ENCODE results near the gene GNAI3. TPM values are rescaled to one million over a fixed set of nuclear protein-coding genes. Genes with fewer than 3 reads are reported as not detected.

The GNAI3 gene
- total and polyA plus RNA-seq, 2 of the 8 experiments (the other 6 are each of a cell fraction or from before 2014, with no cell fraction given): 4.0 to 9.8 TPM

- no peak overlapping the region for H2BK12ac ChIP-seq (ENCODE audit: low read depth, low read length)
- DNase-seq (ENCODE audit: low read depth in 1 of 2, low spot score in 2 of 2) (no peak), FAIRE-seq (no peak)
- no peak overlapping the region for H2BK120ac ChIP-seq (replicated peaks; ENCODE audit: low read depth, low read length)
- no peak overlapping the region for H2AFZ ChIP-seq (ENCODE audit: low read length)
- H4K91ac ChIP-seq (replicated peaks; ENCODE audit: insufficient read length, low read length): no peak overlapping the region
- no peak overlapping the region for H3K14ac ChIP-seq (ENCODE audit: insufficient read length)
- H2BK15ac ChIP-seq (ENCODE audit: low read length): no peak overlapping the region
- no peak overlapping the region for H2BK20ac ChIP-seq (ENCODE audit: low read length)
- no peaks in the 10 kb centered on the region for H3K79me2 ChIP-seq (ENCODE audit: control insufficient read depth in 1 of 2, insufficient read depth in 2 of 2, low read length in 2 of 2)
- peaks cover 0 to 5% (median 4%) of the 10 kb centered on the region in 4 experiments; a peak in 6 of 7 replicates for H3K27me3 ChIP-seq (replicated peaks in 1 of 4; ENCODE audit: control insufficient read depth in 3 of 4, extremely low read depth in 1 of 4, insufficient read depth in 3 of 4, low read length in 3 of 4)
- no peak overlapping the region for H4K5ac ChIP-seq (ENCODE audit: insufficient read length, low read depth, low read length)
- no peak overlapping the region for H3K9ac ChIP-seq (replicated peaks in 1 of 4; ENCODE audit: extremely low read depth in 1 of 4, low read depth in 3 of 4, low read length in 3 of 4)
- H3K23me2 ChIP-seq (ENCODE audit: low read depth, low read length): peaks cover 9% of the 10 kb centered on the region
- no peak overlapping the region for H3K18ac ChIP-seq (ENCODE audit: extremely low read depth, low read length)
- H3K4ac ChIP-seq (replicated peaks; ENCODE audit: insufficient read length, low read depth, low read length): no peak overlapping the region
- no peak overlapping the region for H2AK5ac ChIP-seq (ENCODE audit: low read depth, low read length)
- H3K4me2 ChIP-seq (ENCODE audit: insufficient read depth in 1 of 2, low read depth in 2 of 2, low read length in 2 of 2): no peak overlapping the region
- no peak overlapping the region for H4K8ac ChIP-seq (ENCODE audit: extremely low read depth, insufficient read depth, low read length)
- no peaks in the 10 kb centered on the region for H3K9me3 ChIP-seq (ENCODE audit: insufficient read depth in 2 of 2, low read depth in 1 of 2, low read length in 1 of 2)
- H3K4me1 ChIP-seq (replicated peaks in 1 of 4; ENCODE audit: control insufficient read depth in 3 of 4, insufficient read depth in 4 of 4, low read length in 3 of 4): 0 out of 7 replicates have a peak, but pooled peaks cover 0 to 3% (median 0%) of the 10 kb centered on the region in 4 experiments
- H3K36me3 ChIP-seq (ENCODE audit: control insufficient read depth in 2 of 4, insufficient read depth in 4 of 4, low read length in 3 of 4): no peaks in the 10 kb centered on the region
- ChIA-PET POLR2A (ENCODE audit: partially characterized antibody) (no interaction called here), CTCF (ENCODE audit: partially characterized antibody) (interaction anchor here (0.6 to 11.8 kb wide), 7 partner anchors 8 to 327 kb away, joined by 3 to 185 read pairs (median 3); partner anchors contain the start of gene AHCYL1)
- no peaks in the 10 kb centered on the region for H4K20me1 ChIP-seq (replicated peaks in 1 of 2; ENCODE audit: control insufficient read depth in 1 of 2, insufficient read depth in 2 of 2, low read length in 2 of 2)
- WGBS, 2 experiments (ENCODE audit: extremely low coverage in 1 of 2, insufficient coverage in 1 of 2, insufficient read length in 1 of 2, insufficient replicate concordance in 2 of 2, low coverage in 1 of 2, low lambda C conversion rate in 2 of 2, missing lambda C conversion rate in 1 of 2): 86% methylated on average over 7 of the region's 7 CpGs; no CpG with 5 or more reads in 1 of the 2 experiments
- H3K27ac ChIP-seq (ENCODE audit: low read depth, low read length): no peak overlapping the region
- TF ChIP-seq YY1 (IDR thresholded peaks at IDR 0.05; ENCODE audit: low read depth, low read length) (no peak), JUN (IDR thresholded peaks at IDR 0.05; ENCODE audit: low read depth, low read length) (no peak)
- H3K56ac ChIP-seq (replicated peaks; ENCODE audit: insufficient read length, low read depth, low read length): no peak overlapping the region
- no peak overlapping the region for H3K23ac ChIP-seq (ENCODE audit: insufficient read length)
- H3K79me1 ChIP-seq (ENCODE audit: low read depth, low read length): no peaks in the 10 kb centered on the region
- H2BK5ac ChIP-seq (ENCODE audit: low read depth, low read length): no peak overlapping the region
- H3K4me3 ChIP-seq (ENCODE audit: extremely low read depth in 1 of 4, insufficient read depth in 2 of 4, low read depth in 3 of 4, low read length in 4 of 4): no peak overlapping the region
Measured at GRCh38 chr1:109657970-109658369, 109.6 kb downstream of the GNAI3 start.

All from H1 (cell line).